CD4-positive, alpha-beta T cell treated with Interleukin-4 for 1 hour (primary cell): ENCODE data around the gene RHOG.
A peak's percentile ranks its signal among the peaks of the same experiment; 100 is the strongest.

Source experiments
- DNase-seq, 2 donors: peaks; one replicate each; pipeline ENCODE4 v3.0.0-alpha.2; 2020 to 2022

Gene RHOG

GRCh38 chr11:3857628-3858027 is 16.9 kb upstream of the RHOG start:
- DNase-seq = no peak

- no peak for DNase-seq
Measured at GRCh38 chr11:3856856-3857553, 16.2 kb upstream of the RHOG start.

DNA sequence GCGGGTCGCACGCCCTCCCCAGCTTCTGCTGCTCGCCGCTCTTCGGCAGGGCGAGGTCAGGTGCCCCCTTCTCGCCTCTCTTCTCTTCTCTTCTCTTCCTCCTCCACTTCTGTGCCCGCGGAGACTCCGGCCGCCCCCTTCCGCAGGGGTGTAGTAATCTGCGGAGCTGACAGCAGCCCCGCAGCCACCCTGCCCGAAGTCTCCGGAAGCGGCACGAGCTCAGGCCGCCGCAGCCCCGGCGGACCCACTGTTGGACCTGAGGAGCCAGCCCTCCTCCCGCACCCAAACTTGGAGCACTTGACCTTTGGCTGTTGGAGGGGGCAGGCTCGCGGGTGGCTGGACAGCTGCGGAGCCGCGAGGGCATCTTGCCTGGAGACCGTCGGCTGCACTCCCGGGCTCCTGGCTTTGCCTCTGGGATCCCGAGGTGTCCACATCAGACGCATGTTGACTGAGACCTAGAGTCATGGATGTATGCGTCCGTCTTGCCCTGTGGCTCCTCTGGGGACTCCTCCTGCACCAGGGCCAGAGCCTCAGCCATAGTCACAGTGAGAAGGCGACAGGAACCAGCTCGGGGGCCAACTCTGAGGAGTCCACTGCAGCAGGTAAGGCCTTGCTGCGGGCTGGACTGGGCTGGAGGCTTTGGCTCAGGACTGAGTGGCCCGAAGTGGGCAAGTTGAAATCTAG is 15.2 kb upstream of the RHOG start:
- peak; percentile 48 to 54 for DNase-seq

DNA sequence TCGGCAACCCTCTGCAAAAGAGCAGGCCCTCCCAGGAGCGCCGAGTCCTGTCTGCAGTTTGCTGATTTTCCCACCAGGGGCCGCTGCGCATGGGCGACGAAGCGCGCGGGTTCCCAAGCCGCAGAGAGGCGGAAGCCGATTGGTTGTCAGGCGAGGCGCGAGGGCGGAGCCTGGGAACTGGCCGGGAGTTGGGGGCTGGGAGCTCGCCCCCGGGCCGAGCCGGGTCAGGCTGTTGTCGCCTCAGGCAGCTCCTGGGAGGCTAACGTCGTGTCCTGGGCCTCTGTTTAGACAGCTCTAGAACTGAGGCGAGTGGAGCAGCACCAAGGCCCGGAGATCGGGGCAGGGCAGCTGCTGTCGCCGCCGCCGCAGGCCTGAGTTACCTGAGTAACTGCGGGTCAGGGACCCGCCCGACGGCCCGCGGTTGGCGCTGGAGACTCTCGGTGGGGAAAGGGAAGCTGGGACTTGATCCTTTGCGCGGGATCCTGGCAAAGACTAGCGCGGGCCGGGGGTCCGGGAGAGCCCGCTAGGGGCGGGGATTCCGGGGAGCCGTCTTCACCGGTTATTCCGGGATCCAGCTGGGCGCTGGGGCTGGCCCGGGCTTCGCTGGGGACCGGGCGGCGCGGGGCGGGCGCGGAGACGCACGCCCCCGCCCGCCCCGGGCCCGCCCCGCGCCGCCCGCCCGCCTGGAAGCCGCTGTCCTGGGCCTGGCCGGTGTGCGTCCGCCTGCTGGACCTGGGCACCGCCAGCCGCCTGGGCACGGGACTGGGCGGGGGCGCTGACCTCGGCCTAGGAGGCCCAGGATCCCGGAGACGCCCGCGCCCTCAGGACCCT is 14.4 kb upstream of the RHOG start, which contains the start of gene STIM1:
Gene STIM1 (plus strand): TSS at position 688 of the 831 bp plus-strand sequence. CDS start 607 bp downstream, outside the sequence.
- DNase-seq = peak; percentile 97 to 98

DNA sequence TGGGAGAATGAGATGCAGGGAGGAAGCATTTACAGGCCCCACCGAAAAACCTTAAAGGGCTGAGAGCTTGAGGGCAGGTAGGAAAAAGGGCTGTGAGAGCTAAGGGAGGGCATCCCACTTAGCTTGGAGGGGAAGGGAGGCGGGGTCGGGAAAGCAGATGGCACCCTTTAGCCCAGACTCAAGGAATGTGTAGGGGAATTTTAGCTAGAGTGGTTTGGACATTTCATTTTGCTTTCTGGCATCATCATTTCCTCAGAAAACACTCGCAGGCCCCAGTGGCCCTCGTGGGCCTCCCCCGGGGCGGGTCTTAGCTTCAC is 13.9 kb upstream of the RHOG start:
- no peak for DNase-seq

DNA sequence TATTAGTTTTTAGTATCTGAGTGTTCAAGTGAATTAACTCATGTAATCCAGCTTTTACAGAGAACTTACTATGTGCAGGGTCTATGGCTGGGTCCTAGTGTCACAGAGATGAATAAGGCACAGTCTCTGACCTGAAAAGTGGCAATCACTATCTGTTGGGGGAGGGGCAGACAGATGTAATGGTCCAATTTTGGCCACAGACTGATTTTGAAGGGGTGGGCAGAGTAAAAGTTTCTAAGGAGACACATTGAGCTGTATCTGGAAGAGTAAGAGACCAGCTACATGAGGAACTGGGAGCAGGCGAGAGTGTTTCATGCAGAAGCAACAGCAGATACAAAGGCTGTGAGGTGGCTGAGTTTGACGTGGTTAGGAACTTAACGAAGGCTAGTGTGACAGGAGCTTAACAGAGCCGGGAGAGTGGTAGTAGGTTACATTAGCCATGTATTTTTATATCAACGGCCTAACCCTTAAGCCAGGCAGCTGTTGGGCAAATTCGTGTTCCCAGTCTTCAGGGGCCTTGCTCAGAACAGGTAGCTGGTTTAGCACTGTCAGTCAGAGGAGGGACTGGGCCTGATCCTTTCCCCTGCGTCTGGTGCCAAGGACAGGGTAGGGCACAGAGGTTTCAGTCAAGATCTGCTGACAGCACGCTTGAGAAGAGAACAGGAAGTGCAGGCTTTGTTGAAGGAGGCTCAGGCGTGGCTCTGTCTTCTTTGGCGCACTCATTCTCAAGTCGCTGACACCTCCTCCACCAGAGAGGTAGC is 13.3 kb upstream of the RHOG start:
- DNase-seq = peak; percentile 83 to 87

- DNase-seq = no peak
Measured at GRCh38 chr11:3853545-3853842, 12.7 kb upstream of the RHOG start.

- DNase-seq = peak; percentile 51 to 78
Measured at GRCh38 chr11:3849297-3849874, 8.6 kb upstream of the RHOG start.

- DNase-seq = no peak
Measured at GRCh38 chr11:3845670-3846069, 4.9 kb upstream of the RHOG start.

DNA sequence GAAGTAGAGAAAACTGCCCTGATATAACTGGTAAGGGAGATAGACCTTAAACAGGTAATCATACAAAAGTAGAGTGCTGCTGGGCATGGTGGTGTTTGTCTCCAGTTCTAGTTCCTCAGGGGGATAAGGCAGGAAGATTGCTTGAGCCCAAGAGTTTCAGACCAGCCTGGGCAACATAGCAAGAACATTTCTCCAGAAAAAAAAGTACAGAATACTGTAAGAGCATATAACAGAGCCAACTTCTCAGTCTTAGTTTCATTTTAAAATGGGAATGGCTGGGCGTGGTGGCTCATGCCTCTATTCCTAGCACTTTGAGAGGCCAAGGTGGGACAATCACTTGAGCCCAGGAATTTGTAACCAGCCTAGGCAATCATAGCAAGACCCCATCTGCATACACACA is 4.5 kb upstream of the RHOG start:
- DNase-seq = no peak

DNA sequence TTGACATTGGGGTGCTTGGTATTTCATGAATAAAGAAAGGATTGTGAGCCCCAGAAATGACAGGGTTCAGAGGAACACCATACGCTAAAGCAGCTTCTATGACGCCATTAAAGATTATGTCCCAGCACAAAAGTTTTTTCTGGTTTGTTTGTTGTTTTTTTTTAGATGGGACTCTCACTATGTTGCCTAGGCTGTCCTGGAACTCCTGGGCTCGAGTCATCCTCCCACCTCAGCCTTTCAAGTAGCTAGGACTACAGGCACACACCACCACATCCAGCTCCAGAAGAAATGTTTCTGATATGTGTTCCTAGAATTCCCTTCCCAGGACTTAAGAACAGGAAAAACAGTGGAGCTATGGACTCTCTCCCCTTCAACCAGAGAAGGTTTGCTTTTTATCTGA is 2.6 kb upstream of the RHOG start:
- no peak for DNase-seq

- DNase-seq = peak; percentile 95 to 97
Measured at GRCh38 chr11:3841426-3842350, 929 bp upstream of the RHOG start.

DNA sequence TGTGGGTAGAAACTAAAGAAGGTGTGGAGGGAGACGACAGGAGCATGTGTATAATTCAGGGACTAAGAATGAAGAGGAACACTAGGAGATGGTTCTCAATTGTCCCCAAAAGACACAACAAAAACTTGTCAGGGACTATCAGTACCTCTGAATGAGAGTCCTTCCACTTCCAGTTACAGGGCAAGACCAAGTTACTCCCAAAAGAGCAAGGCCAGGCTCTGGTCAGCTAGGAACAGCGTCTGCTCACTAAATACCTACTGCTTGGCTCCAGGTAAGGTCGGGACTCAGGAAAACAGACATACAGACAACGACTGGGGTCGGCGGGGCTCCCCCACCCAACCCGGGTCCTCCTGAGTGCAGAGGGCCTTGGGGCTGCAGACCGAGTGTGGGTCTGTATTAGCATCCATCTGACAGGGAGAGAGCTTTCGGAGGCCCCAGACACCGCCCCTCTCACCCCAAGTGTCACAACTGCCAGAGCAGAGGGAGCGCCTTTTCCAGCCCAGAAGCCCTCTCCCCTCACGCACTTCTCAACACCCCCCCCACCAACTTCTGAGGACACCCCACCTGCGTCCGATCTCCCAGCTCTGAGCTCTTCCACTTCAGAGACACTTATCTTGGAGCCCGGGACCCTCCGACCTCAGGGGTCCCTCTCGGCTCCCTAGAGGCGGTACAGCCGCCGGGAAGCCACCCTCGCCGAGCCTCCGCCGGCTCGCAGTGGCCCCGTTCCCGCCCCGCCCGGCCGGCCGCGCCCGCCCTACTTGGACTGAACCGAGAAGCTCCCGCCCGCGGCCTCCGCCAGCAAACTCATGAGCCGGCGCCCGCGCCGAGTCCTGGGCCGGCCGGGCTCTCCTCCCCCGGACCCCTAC is 522 bp downstream of the RHOG start:
- DNase-seq = peak in 1 of 2 donors; percentile 37

DNA sequence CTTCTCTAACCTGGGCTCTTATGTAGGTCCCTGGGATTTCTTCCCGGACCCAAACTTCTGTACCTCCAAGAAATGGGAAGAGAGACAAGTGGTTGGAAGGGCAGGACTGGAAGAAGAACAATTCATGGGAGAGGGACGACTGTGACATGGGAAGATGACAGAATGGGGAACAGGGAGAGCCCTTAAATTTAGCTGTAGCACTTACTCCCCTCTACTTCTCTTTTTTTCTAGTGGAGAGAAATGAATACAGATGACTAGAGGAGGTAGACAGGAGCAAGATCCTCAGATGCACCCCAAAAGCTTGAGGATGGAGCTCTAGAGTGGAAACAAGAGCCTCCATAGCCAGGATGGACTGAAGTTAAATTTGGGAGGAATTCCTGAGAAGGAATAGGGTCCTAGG is 2.3 kb downstream of the RHOG start:
- DNase-seq = no peak

- peak in 1 of 2 donors; percentile 67 for DNase-seq
Measured at GRCh38 chr11:3837793-3838192, 3.0 kb downstream of the RHOG start.

DNA sequence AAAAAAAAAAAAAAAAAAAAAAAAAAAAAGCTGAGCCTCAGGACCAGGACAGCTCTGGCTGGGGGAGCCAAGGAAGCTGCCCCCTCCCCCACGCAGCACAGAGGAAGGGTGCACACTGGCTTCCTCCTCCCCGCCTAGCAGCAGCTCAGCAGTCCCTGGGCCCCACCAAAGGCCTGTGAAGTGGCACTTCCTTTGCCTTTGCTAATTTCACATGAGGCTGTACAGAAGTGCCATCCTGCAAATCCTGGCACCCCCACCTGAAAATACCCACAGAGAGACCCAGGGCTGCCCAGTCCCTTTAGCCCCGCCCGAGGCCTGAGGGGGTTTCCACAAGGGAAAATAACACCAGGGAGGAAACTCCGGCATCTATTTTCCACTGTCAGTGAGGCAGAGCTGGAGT is 3.9 kb downstream of the RHOG start:
- peak; percentile 57 to 61 for DNase-seq

DNA sequence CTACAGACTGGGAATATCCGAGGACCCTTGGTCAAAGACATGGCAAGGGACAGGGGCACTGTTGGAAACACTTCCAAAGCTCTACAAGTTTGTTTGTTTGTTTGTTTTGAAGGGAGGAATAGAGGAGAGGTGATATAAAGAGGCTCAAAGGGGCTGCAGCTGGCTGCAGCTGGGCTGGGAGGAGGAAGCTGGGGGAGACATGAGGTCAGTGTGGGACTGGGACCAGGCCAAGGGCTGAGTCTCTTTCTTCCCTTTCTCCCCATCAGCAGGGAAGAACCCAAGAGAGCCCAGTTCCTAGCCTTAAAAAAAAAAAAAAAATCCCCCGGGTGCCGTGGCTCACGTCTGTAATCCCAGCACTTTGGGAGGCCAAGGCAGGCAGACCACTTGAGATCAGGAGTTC is 5.0 kb downstream of the RHOG start:
- DNase-seq = no peak

- DNase-seq = peak in 1 of 2 donors; percentile 49
Measured at GRCh38 chr11:3834664-3835461, 5.9 kb downstream of the RHOG start.

DNA sequence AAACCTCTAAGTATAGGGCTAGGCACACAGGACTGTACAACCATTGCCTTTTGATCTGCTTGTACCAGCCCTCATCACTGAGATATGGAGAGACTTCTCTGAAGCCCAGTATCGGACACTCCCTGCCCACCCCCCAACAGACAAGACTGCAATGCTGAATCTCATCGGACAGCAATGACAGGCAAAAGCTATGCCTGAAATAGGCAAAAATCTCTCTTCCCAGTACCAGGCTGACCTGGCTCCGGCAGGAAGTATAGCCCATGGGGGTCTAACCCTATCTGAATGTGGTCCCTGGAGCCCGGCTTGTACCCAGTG is 6.5 kb downstream of the RHOG start:
- DNase-seq = no peak

- DNase-seq = no peak
Measured at GRCh38 chr11:3833449-3833848, 7.3 kb downstream of the RHOG start.
